GM12874 (cell line): Measurements from ENCODE around the gene ARMCX2.

Source experiments
- CTCF ChIP-seq: IDR thresholded peaks from 2 replicates; pipeline ENCODE4 v1.5.1; 2011; ENCODE audit warnings: low read depth, mild to moderate bottlenecking, control low read depth, low read length, moderate library complexity; ENCODE audit not compliant: insufficient read depth

The ARMCX2 gene

GRCh38 chrX:101642093-101642492 is 17.6 kb downstream of the ARMCX2 start:
- TF ChIP-seq CTCF, result no peak

GRCh38 chrX:101639583-101639982 is 20.1 kb downstream of the ARMCX2 start:
- no peak for TF ChIP-seq CTCF

GRCh38 chrX:101619364-101619763 is 40.3 kb downstream of the ARMCX2 start:
- TF ChIP-seq CTCF, result no peak

- TF ChIP-seq CTCF, result peak; percentile 33; the same call in 1 of the 2 replicates
These were observed 42.1 kb downstream of the ARMCX2 start, which contains the start of gene ARMCX6 for GRCh38 chrX:101617211-101618191. Gene ARMCX6, minus strand, starts transcription at chrX:101618000. Its CDS starts 1,380 bp downstream, at chrX:101616620.

- no peak for TF ChIP-seq CTCF
These were observed 53.9 kb downstream of the ARMCX2 start for GRCh38 chrX:101605728-101606127.
